ENCODE results near the gene CRYGN. TPM values are rescaled to one million over a fixed set of nuclear protein-coding genes. Genes with fewer than 3 reads are reported as not detected.

Gene CRYGN
- total RNA-seq, 1 donor from 2014 or later = not detected

- DNase-seq (ENCODE audit: low spot score) = no peak
Observed at GRCh38 chr7:151438864-151439601, 908 bp downstream of the CRYGN start.

GRCh38 chr7:151437866-151438516 lies 1.9 kb downstream of the CRYGN start:
- no peak for DNase-seq (ENCODE audit: low spot score)

- DNase-seq (ENCODE audit: low spot score) = no peak
Observed at GRCh38 chr7:151437159-151437553, 2.8 kb downstream of the CRYGN start.

- no peak for DNase-seq (ENCODE audit: low spot score)
Observed at GRCh38 chr7:151436446-151437158, 3.3 kb downstream of the CRYGN start.

GRCh38 chr7:151435971-151436370 lies 4.0 kb downstream of the CRYGN start:
- DNase-seq (ENCODE audit: low spot score) = no peak

GRCh38 chr7:151435103-151435916 lies 4.6 kb downstream of the CRYGN start:
- DNase-seq (ENCODE audit: low spot score) = no peak

GRCh38 chr7:151434549-151434948 lies 5.4 kb downstream of the CRYGN start:
- no peak for DNase-seq (ENCODE audit: low spot score)

GRCh38 chr7:151433721-151434400 lies 6.1 kb downstream of the CRYGN start:
- no peak for DNase-seq (ENCODE audit: low spot score)

GRCh38 chr7:151432658-151433521 lies 7.1 kb downstream of the CRYGN start:
- no peak for DNase-seq (ENCODE audit: low spot score)

GRCh38 chr7:151431768-151432311 lies 8.1 kb downstream of the CRYGN start:
- DNase-seq (ENCODE audit: low spot score) = no peak

- DNase-seq (ENCODE audit: low spot score) = no peak
Observed at GRCh38 chr7:151431281-151431767, 8.6 kb downstream of the CRYGN start.

GRCh38 chr7:151430391-151431205 lies 9.3 kb downstream of the CRYGN start:
- DNase-seq (ENCODE audit: low spot score) = no peak

GRCh38 chr7:151429560-151430331 lies 10.2 kb downstream of the CRYGN start:
- DNase-seq (ENCODE audit: low spot score) = no peak

- no peak for DNase-seq (ENCODE audit: low spot score)
Observed at GRCh38 chr7:151429237-151429559, 10.7 kb downstream of the CRYGN start.

- no peak for DNase-seq (ENCODE audit: low spot score)
Observed at GRCh38 chr7:151428378-151429236, 11.3 kb downstream of the CRYGN start.

GRCh38 chr7:151427705-151428377 lies 12.1 kb downstream of the CRYGN start:
- no peak for DNase-seq (ENCODE audit: low spot score)

Data from ureter (tissue), 1 donor.